Measurements from ENCODE around the gene MYH14.

DNA sequence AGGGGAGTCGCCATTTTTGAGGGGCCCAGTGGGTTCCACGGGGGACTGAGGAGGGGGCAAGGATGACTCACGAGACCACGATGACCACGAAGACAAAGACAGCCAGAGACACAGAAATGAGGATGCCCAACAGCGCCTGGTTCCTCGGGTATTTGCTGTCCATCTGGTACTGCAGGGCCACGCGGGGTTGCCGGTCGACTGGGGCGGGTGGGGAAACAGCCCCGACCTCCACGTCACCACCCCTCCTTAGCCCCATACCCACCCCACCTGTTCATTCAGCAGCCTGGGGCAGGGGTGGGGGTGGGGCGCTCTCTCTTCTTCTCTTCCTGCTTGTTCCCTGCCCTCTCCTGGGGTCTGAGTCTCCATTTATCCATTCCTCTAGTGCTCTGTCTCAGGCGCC lies 48.9 kb upstream of the MYH14 start:
- TF ChIP-seq, protein P1, sequence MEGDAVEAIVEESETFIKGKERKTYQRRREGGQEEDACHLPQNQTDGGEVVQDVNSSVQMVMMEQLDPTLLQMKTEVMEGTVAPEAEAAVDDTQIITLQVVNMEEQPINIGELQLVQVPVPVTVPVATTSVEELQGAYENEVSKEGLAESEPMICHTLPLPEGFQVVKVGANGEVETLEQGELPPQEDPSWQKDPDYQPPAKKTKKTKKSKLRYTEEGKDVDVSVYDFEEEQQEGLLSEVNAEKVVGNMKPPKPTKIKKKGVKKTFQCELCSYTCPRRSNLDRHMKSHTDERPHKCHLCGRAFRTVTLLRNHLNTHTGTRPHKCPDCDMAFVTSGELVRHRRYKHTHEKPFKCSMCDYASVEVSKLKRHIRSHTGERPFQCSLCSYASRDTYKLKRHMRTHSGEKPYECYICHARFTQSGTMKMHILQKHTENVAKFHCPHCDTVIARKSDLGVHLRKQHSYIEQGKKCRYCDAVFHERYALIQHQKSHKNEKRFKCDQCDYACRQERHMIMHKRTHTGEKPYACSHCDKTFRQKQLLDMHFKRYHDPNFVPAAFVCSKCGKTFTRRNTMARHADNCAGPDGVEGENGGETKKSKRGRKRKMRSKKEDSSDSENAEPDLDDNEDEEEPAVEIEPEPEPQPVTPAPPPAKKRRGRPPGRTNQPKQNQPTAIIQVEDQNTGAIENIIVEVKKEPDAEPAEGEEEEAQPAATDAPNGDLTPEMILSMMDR (IDR thresholded peaks at IDR 0.05), result no peak
- TF ChIP-seq POLR2A (IDR thresholded peaks at IDR 0.05), result no peak
